ENCODE measurements around the gene ALG3.

DNA sequence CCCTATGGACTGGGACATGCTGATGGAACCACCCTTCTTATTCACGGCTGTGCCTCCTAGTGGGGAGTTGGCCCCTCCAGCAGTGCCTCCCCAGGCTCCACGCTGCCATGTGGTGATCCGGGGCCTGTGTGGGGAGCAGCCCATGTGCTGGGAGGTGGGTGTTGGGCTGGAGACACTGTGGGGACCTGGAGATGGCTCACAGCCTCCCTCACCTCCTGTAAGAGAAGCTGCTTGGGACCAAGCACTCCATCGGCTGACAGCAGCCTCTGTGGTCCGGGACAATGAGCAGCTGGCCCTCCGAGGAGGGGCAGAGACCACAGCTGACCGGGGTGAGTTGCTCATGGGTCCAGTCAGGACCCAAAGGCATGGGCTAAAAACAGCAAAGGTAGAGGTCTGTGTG, 9.1 kb downstream of the ALG3 start:
- TF ChIP-seq, protein P1, sequence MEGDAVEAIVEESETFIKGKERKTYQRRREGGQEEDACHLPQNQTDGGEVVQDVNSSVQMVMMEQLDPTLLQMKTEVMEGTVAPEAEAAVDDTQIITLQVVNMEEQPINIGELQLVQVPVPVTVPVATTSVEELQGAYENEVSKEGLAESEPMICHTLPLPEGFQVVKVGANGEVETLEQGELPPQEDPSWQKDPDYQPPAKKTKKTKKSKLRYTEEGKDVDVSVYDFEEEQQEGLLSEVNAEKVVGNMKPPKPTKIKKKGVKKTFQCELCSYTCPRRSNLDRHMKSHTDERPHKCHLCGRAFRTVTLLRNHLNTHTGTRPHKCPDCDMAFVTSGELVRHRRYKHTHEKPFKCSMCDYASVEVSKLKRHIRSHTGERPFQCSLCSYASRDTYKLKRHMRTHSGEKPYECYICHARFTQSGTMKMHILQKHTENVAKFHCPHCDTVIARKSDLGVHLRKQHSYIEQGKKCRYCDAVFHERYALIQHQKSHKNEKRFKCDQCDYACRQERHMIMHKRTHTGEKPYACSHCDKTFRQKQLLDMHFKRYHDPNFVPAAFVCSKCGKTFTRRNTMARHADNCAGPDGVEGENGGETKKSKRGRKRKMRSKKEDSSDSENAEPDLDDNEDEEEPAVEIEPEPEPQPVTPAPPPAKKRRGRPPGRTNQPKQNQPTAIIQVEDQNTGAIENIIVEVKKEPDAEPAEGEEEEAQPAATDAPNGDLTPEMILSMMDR (IDR thresholded peaks at IDR 0.05) = no peak
- no peak for TF ChIP-seq POLR2A (IDR thresholded peaks at IDR 0.05)
